Testis (tissue), 2 donors: ENCODE results near the gene SLC6A17.

Source experiments
- POLR2A ChIP-seq: fragments of 450-650 bp; IDR thresholded peaks from one replicate; pipeline ENCODE4 v1.6.1; 2017; ENCODE audit warnings: antibody characterized with exemption, mild to moderate bottlenecking, moderate library complexity
- TF ChIP-seq, protein P1 (sequence below), 3 experiments: fragments of 450-650 bp in 2 of 3; fragments of 200-600 bp in 1 of 3; sonication (generic) in 1 of 3; IDR thresholded peaks; one replicate each; pipeline ENCODE4 v1.5.1; 2016 to 2019; ENCODE audit warnings: antibody characterized with exemption in 3 of 3, mild to moderate bottlenecking in 2 of 3, moderate library complexity in 1 of 3

- TF ChIP-seq, protein P1, sequence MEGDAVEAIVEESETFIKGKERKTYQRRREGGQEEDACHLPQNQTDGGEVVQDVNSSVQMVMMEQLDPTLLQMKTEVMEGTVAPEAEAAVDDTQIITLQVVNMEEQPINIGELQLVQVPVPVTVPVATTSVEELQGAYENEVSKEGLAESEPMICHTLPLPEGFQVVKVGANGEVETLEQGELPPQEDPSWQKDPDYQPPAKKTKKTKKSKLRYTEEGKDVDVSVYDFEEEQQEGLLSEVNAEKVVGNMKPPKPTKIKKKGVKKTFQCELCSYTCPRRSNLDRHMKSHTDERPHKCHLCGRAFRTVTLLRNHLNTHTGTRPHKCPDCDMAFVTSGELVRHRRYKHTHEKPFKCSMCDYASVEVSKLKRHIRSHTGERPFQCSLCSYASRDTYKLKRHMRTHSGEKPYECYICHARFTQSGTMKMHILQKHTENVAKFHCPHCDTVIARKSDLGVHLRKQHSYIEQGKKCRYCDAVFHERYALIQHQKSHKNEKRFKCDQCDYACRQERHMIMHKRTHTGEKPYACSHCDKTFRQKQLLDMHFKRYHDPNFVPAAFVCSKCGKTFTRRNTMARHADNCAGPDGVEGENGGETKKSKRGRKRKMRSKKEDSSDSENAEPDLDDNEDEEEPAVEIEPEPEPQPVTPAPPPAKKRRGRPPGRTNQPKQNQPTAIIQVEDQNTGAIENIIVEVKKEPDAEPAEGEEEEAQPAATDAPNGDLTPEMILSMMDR (IDR thresholded peaks at IDR 0.05), result no peak
- no peak for TF ChIP-seq POLR2A
Measured at GRCh38 chr1:110237386-110238152, 87.3 kb downstream of the SLC6A17 start.
